Brain microvascular endothelial cell (primary cell): Measurements from ENCODE around the gene ELOVL3.
A peak's percentile ranks its signal among the peaks of the same experiment; 100 is the strongest.
"Not testable (repeated sequence)": the region's sequence is repeated elsewhere in the genome, so short reads cannot be mapped to it uniquely, and the experiment has no call there.

Experiments
- DNase-seq: peaks from one replicate; pipeline ENCODE4 v3.0.0-alpha.2; 2020
- H3K27ac ChIP-seq: fragments of 250-450 bp; sonication (Bioruptor Pico); 2 replicates; pipeline ENCODE4 v1.5.1; 2020; ENCODE audit warnings: mild to moderate bottlenecking, moderate library complexity
- H3K27me3 ChIP-seq: fragments of 250-450 bp; sonication (Bioruptor Pico); replicated peaks from 2 replicates; pipeline ENCODE4 v1.5.1; 2020; ENCODE audit warnings: mild to moderate bottlenecking
- H3K36me3 ChIP-seq: fragments of 250-450 bp; sonication (Bioruptor Pico); replicated peaks from 2 replicates; pipeline ENCODE4 v1.5.1; 2020; ENCODE audit warnings: mild to moderate bottlenecking
- H3K4me3 ChIP-seq: 2 replicates; pipeline ENCODE4 v1.5.1; 2011; ENCODE audit warnings: low read depth, mild to moderate bottlenecking, control low read depth, low read length, moderate library complexity
- CTCF ChIP-seq: IDR thresholded peaks from 2 replicates; pipeline ENCODE4 v1.5.1; 2011; ENCODE audit warnings: low read depth, mild to moderate bottlenecking, moderate library complexity, low read length, control low read depth, inconsistent platforms; ENCODE audit errors: missing control alignments
- in situ Hi-C: cut with HindIII; loops from 2 replicates; pipeline ENCODE4 v1.10.0; 2017; ENCODE audit warnings: low sequenced_read_pairs, low pct_ligation_motif_present

The ELOVL3 gene

GRCh38 chr10:102225646-102226541, at the start of gene ELOVL3:
Gene ELOVL3 (plus strand): TSS chr10:102226299. CDS start chr10:102226549, 250 bp downstream.
- DNase-seq, result peak; percentile 94
- no peaks in the 10 kb centered on the region for H3K36me3 ChIP-seq
- peaks cover 4% of the 10 kb centered on the region for H3K27me3 ChIP-seq
- peak within 1 kb of the TSS; percentile 37 for H3K4me3 ChIP-seq
- in situ Hi-C loops, result loop anchor here (10.0 kb wide), 2 partner anchors 51 to 139 kb away; no protein-coding TSS in a partner anchor
- TF ChIP-seq CTCF, result no peak
- peak within 1 kb of the TSS; percentile 9 for H3K27ac ChIP-seq

GRCh38 chr10:102184606-102185005, 41.5 kb upstream of the ELOVL3 start:
- H3K4me3 ChIP-seq, result no peak overlapping the region
- no peak overlapping the region for H3K27ac ChIP-seq
- no peak for TF ChIP-seq CTCF
- no peaks in the 10 kb centered on the region for H3K36me3 ChIP-seq
- in situ Hi-C loops, result no loop called here
- no peaks in the 10 kb centered on the region for H3K27me3 ChIP-seq
- DNase-seq, result no peak

- no peak overlapping the region for H3K27ac ChIP-seq
- H3K27me3 ChIP-seq, result no peaks in the 10 kb centered on the region
- in situ Hi-C loops, result no loop called here
- H3K36me3 ChIP-seq, result no peaks in the 10 kb centered on the region
- no peak for DNase-seq
- no peak for TF ChIP-seq CTCF
- H3K4me3 ChIP-seq, result no peak overlapping the region
Observed at GRCh38 chr10:102185272-102185671, 40.8 kb upstream of the ELOVL3 start.

- H3K36me3 ChIP-seq, result no peaks in the 10 kb centered on the region
- no peak for DNase-seq
- in situ Hi-C loops, result no loop called here
- H3K27me3 ChIP-seq, result no peaks in the 10 kb centered on the region
- no peak for TF ChIP-seq CTCF
- H3K27ac ChIP-seq, result no peak overlapping the region
- no peak overlapping the region for H3K4me3 ChIP-seq
Observed at GRCh38 chr10:102185811-102186527, 40.1 kb upstream of the ELOVL3 start.

GRCh38 chr10:102188298-102188940, 37.7 kb upstream of the ELOVL3 start:
- no peak for TF ChIP-seq CTCF
- H3K36me3 ChIP-seq, result no peaks in the 10 kb centered on the region
- DNase-seq, result no peak
- no peaks in the 10 kb centered on the region for H3K27me3 ChIP-seq
- in situ Hi-C loops, result no loop called here
- H3K27ac ChIP-seq, result no peak overlapping the region
- no peak overlapping the region for H3K4me3 ChIP-seq

- in situ Hi-C loops, H3K27ac ChIP-seq, H3K4me3 ChIP-seq, H3K36me3 ChIP-seq, H3K27me3 ChIP-seq, DNase-seq: not testable (repeated sequence)
Observed at GRCh38 chr10:102188941-102189898, 36.9 kb upstream of the ELOVL3 start.
